Pancreas (tissue), 10 donors: ENCODE results near the gene PRKCE. TPM values are rescaled to one million over a fixed set of nuclear protein-coding genes. Genes with fewer than 3 reads are reported as not detected.

Experiments used
- ATAC-seq, 4 donors: fragments of 200-7000 bp; cut with Tn5 transposase; one replicate each; pipeline versions ENCODE4 v1.8.0 to v1.9.1; 2020; ENCODE audit warnings: mild to moderate bottlenecking in 4 of 4, moderate library complexity in 4 of 4
- DNase-seq, 6 donors: peaks; one replicate each; pipeline ENCODE4 v3.0.0-alpha.2; 2020
- FAIRE-seq: peaks from 2 replicates; lab custom pipeline; 2012; peaks lifted over from hg19 to GRCh38; lab: Jason Lieb, UNC
- H3K27ac ChIP-seq, 4 donors: fragments of 200-600 bp; sonication (generic); 1 replicate in 3 of 4; 2 replicates in 1 of 4; pipeline versions ENCODE4 v1.5.0 to v1.8.0; 2020
- H3K27me3 ChIP-seq, 4 donors: fragments of 200-600 bp; one replicate each; pipeline ENCODE4 v1.8.0; 2021
- H3K36me3 ChIP-seq, 3 donors: fragments of 200-600 bp; sonication (generic) in 1 of 3; one replicate each; pipeline versions ENCODE4 v1.5.0 to v1.8.0; 2020 to 2021
- H3K4me1 ChIP-seq, 3 donors: fragments of 200-600 bp; one replicate each; pipeline ENCODE4 v1.8.0; 2021
- H3K4me3 ChIP-seq, 4 donors: fragments of 200-600 bp; sonication (generic) in 2 of 4; one replicate each; pipeline versions ENCODE4 v1.5.0 to v1.8.0; 2020 to 2021
- H3K9me3 ChIP-seq, 4 donors: fragments of 200-600 bp; one replicate each; pipeline ENCODE4 v1.8.0; 2021
- WGBS, 2 donors: extraction: QIAGEN DNeasy Blood & Tissue Kit; methylation state at CpG; one replicate each; pipeline ENCODE4 v1.1.7; 2013; 5-methylcytosine and 5-hydroxymethylcytosine counted together
- intact Hi-C, 3 donors: fragments of 100-400 bp; cut with DNase I; formaldehyde crosslinking; loops; one replicate each; pipeline versions ENCODE4 v1.11.1 to v1.14.2; 2022
- polyA plus RNA-seq, 2 donors: library from polyadenylated mRNA; stranded (reverse); fragments of 200-250 nt; gene quantifications; one replicate each; pipeline ENCODE4 v1.2.3, GENCODE V29; 2013
- total RNA-seq, 6 donors: library from RNA; stranded (reverse); fragmentation: NEBNext Ultra II Directional in 4 of 6; extraction: Animal tissue kit (Norgen Biotek cat#: 25700) in 4 of 6; gene quantifications; one replicate each; pipeline versions ENCODE4 v1.2.1 to v1.2.4, GENCODE V29; 2021 to 2023
- TF ChIP-seq, protein P1 (sequence below), 4 donors: fragments of 200-600 bp; sonication (generic) in 3 of 4; IDR thresholded peaks; one replicate each; pipeline versions ENCODE4 v1.5.0 to v1.8.0; 2021; ENCODE audit warnings: antibody characterized with exemption in 4 of 4
- donor health status: healthy with polysubstance abuse.
- donor health status: DM: no; HTN: no; CAD: no; lungs with moderate emphysema.
- donor health status: DM: no; HTN: no; CAD: no.
- donor health status: control.
- donor health status: control.
- donor health status: Bipolar disorder and iron deficiency.
- donor health status: DM: yes; HTN: yes; CAD: no.
- donor health status: DM: no; HTN: no; CAD: no.
- donor health status: DM: no; HTN: no; CAD: no.
- donor health status: DM: yes; HTN: yes; CAD: no.

PRKCE gene
- total and polyA plus RNA-seq, 8 donors, result 4.0 to 19.4 (median 10.0) TPM

DNA sequence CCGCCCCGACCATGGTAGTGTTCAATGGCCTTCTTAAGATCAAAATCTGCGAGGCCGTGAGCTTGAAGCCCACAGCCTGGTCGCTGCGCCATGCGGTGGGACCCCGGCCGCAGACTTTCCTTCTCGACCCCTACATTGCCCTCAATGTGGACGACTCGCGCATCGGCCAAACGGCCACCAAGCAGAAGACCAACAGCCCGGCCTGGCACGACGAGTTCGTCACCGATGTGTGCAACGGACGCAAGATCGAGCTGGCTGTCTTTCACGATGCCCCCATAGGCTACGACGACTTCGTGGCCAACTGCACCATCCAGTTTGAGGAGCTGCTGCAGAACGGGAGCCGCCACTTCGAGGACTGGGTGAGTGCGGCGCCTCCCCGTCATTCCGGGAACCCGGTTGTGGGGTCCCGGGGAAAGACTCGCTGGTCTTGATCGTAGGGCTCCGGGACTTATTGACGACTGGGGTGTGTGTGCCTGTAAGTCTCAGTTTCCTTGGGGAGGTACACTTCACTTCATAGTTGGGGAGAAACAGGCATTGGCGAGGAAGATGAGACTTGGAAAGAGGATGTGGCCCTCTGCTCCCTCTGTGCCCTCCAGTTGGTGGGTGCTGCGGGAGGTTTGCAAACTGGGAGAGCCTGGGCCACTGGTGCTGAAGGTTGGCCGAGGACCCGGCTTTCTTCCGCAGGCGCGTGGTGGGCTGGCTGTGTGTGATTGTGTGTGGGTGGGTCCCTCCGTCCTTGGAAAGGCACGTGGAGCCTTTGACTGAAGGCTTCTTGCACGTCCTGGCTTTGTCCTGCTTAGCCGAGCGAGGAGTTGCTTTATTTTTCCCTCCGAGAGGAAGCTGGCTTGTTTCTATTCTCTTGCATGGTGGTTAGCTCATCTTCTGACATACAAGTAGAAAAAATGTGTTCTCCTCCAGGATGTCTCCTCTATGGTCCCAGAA lies 886 bp downstream of the PRKCE start:
- peak in 2 of 4 donors; percentile 1 for ATAC-seq
- FAIRE-seq, result no peak

DNA sequence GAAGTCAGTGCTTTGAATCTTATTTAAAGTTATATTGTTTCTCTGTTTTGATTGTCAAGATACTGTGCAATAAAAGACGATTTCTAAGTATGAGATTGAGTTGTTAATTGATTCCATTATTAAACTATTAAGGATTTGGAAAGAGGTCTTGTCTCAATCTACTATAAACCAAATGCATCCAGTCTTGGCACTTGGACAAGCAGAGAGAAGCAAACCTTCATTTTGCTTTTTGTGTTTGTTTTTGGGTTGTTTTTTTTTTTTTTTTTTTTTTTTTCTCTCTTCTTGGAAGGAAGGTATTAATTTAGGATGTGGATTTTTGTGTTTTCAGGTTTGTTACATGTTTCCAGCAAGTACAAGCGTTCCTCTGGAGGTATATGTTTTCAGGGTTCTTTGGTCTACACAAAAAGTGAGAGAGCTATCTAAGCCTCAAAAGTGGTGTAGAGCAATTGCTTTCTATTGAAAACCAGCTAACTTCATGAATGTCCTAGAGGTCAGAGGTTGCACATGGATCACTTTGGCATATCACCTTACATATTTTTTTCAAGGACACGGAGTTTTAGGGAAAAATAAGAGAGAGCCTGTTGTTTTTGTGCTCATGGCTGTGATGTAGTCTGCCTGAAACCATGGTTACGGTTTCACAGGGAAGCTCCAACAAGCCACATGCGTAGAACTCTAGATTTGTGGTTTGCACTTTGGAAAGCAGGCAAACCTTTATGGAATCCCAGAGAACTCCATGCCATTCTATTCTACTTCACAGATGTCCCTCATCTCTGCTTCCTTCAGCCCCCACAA lies 1.8 kb downstream of the PRKCE start:
- no peak for ATAC-seq
- H3K4me3 ChIP-seq, result peak overlapping the region in 2 of 4 donors; percentile 86 to 87
- H3K4me1 ChIP-seq, result peaks cover 0 to 4% (median under 1%) of the 10 kb centered on the region in 3 donors
- FAIRE-seq, result no peak
- no peaks in the 10 kb centered on the region for H3K27me3 ChIP-seq
- TF ChIP-seq, protein P1, sequence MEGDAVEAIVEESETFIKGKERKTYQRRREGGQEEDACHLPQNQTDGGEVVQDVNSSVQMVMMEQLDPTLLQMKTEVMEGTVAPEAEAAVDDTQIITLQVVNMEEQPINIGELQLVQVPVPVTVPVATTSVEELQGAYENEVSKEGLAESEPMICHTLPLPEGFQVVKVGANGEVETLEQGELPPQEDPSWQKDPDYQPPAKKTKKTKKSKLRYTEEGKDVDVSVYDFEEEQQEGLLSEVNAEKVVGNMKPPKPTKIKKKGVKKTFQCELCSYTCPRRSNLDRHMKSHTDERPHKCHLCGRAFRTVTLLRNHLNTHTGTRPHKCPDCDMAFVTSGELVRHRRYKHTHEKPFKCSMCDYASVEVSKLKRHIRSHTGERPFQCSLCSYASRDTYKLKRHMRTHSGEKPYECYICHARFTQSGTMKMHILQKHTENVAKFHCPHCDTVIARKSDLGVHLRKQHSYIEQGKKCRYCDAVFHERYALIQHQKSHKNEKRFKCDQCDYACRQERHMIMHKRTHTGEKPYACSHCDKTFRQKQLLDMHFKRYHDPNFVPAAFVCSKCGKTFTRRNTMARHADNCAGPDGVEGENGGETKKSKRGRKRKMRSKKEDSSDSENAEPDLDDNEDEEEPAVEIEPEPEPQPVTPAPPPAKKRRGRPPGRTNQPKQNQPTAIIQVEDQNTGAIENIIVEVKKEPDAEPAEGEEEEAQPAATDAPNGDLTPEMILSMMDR (IDR thresholded peaks at IDR 0.05), result no peak
- H3K9me3 ChIP-seq, result no peaks in the 10 kb centered on the region
- no peak for DNase-seq
- H3K36me3 ChIP-seq, result no peaks in the 10 kb centered on the region
- intact Hi-C loops, result loop anchor here in 1 of 3 donors (5.0 kb wide), 1 partner anchor 124 kb away; no protein-coding TSS in a partner anchor
- 70 to 80% methylated on average over 5 of the region's 5 CpGs for WGBS, 2 donors
- H3K27ac ChIP-seq, result no peak overlapping the region

More for the DNA sequence above, 886 bp downstream of the PRKCE start:
- peak overlapping the region; percentile 49 to 94 (median 86) for H3K4me3 ChIP-seq
- no peaks in the 10 kb centered on the region for H3K36me3 ChIP-seq
- H3K9me3 ChIP-seq, result no peaks in the 10 kb centered on the region
- intact Hi-C loops, result loop anchor here in 1 of 3 donors (5.0 kb wide), 1 partner anchor 125 kb away; no protein-coding TSS in a partner anchor
- H3K27me3 ChIP-seq, result no peaks in the 10 kb centered on the region
- TF ChIP-seq, protein P1 (IDR thresholded peaks at IDR 0.05), result no peak
- DNase-seq, result peak; percentile 19 to 74 (median 38)
- H3K27ac ChIP-seq, result peak overlapping the region in 2 of 4 donors; percentile 99
- peaks cover 0 to 4% (median 3%) of the 10 kb centered on the region in 3 donors for H3K4me1 ChIP-seq
- 3 to 7% methylated on average over 53 of the region's 53 CpGs for WGBS, 2 donors

DNA sequence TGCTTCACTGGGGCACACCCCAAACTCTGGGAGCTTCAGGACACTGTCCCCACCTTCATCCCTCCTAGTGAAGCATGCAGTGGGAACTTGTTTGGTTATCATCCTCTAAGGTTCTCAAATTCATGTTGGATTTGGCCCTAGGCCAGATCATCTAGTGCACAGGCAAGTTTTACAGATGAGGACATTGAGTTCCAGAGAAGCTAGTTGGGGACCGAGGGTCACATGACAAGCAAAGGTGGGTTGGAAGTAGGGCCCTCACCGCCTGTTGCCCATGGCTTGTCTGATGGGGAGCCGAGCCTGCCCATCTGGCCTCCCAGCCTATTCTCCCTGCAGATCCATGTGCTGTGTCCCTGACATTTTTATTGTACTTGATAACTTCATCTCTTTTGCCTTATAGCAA lies 2.8 kb downstream of the PRKCE start:
- DNase-seq, result peak in 1 of 6 donors; percentile 28
- no peak for ATAC-seq
- no peaks in the 10 kb centered on the region for H3K9me3 ChIP-seq
- WGBS, 2 donors, result 69 to 81% methylated on average over 3 of the region's 3 CpGs
- no peaks in the 10 kb centered on the region for H3K27me3 ChIP-seq
- H3K27ac ChIP-seq, result no peak overlapping the region
- FAIRE-seq, result no peak
- intact Hi-C loops, result loop anchor here in 1 of 3 donors (5.0 kb wide), 1 partner anchor 123 kb away; no protein-coding TSS in a partner anchor
- H3K36me3 ChIP-seq, result no peaks in the 10 kb centered on the region
- peaks cover 0 to 10% (median 0%) of the 10 kb centered on the region in 3 donors for H3K4me1 ChIP-seq
- no peak overlapping the region for H3K4me3 ChIP-seq
- TF ChIP-seq, protein P1 (IDR thresholded peaks at IDR 0.05), result no peak

DNA sequence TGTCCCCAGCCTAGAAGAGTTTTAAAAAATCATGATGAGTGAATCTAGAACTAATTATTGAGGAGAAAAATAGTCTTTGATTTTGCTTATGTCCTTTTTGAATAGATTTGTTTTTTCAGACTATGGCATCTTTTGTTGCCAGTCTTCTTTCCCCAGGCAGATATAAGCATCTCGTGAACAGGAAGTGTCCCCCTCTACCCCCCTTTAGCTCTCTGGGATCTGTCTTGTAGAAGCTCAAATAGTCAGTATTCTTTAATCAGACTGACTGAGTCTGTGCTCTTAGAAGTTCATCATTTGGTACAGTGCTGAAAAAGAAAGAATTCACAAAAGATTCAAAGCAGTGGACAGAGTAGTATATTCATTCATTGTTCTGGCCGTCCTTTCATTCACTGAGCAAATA lies 10.4 kb downstream of the PRKCE start:
- Histone ChIP-seq H3K27ac (no peak overlapping the region), H3K36me3 (no peaks in the 10 kb centered on the region), H3K4me3 (no peak overlapping the region), H3K27me3 (no peaks in the 10 kb centered on the region), H3K9me3 (no peaks in the 10 kb centered on the region), H3K4me1 (peaks cover 0 to 5% (median 0%) of the 10 kb centered on the region in 3 donors)
- no peak for FAIRE-seq
- 75 to 78% methylated on average over 2 of the region's 2 CpGs for WGBS, 2 donors
- no peak for ATAC-seq
- DNase-seq, result no peak
- intact Hi-C loops, result no loop called here
- TF ChIP-seq, protein P1 (IDR thresholded peaks at IDR 0.05), result no peak
